ENCODE results near the gene PARVA.
A peak's percentile ranks its signal among the peaks of the same experiment; 100 is the strongest.

PARVA gene

DNA sequence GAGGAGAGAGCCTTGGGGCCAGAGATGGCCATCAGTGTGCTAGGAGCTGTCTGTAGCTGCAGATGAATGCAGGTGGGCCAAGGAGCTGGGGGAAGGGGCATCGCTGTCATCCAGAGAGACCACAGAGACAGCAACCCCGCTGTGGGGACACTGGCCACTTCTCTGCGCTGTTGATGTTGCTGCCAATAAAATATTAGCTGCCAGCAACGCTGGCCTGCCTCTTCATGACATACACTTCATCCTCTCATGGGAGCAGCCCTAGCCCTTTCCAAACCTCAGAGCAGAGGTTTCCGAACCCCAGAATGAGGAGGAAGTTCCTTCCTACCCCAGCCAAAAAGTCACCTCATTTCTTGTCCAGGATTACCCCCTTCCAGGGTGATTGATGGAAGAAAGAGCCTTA, 106.2 kb downstream of the PARVA start (continued):
- TF ChIP-seq ZC3H10 (CRISPR knock-in tag; IDR thresholded peaks at IDR 0.05) (no peak), GLIS3 (CRISPR knock-in tag; IDR thresholded peaks at IDR 0.05) (no peak)

DNA sequence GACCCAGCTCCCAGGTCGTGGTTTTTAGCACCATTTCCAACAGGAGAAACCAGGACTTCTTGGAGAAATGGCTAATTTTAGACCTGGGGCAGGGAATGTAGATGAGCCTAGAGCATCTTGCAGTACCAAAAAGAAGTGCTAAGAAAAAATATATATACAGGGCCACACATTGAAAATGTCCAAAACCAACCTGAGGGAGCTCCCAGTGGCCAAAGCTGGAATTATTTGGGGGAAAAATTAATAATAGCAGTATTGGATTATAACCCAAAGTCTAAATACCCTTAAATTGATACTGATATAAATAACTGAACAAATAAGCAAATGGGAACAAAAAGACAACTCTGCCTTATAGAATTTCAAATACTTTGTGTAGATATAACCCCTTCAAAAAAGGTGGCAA, 108.0 kb downstream of the PARVA start:
- no peak for TF ChIP-seq ARNTL (CRISPR knock-in tag; IDR thresholded peaks at IDR 0.05; ENCODE audit: borderline replicate concordance, low read depth)
- no peak for TF ChIP-seq CREB5 (CRISPR knock-in tag; IDR thresholded peaks at IDR 0.05; ENCODE audit: low read depth)
- no peak for TF ChIP-seq SNAI2 (CRISPR knock-in tag; IDR thresholded peaks at IDR 0.05)
- TF ChIP-seq ESRRG (CRISPR knock-in tag; IDR thresholded peaks at IDR 0.05): no peak
- TF ChIP-seq, protein P1, sequence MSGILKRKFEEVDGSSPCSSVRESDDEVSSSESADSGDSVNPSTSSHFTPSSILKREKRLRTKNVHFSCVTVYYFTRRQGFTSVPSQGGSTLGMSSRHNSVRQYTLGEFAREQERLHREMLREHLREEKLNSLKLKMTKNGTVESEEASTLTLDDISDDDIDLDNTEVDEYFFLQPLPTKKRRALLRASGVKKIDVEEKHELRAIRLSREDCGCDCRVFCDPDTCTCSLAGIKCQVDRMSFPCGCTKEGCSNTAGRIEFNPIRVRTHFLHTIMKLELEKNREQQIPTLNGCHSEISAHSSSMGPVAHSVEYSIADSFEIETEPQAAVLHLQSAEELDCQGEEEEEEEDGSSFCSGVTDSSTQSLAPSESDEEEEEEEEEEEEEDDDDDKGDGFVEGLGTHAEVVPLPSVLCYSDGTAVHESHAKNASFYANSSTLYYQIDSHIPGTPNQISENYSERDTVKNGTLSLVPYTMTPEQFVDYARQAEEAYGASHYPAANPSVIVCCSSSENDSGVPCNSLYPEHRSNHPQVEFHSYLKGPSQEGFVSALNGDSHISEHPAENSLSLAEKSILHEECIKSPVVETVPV (CRISPR knock-in tag; IDR thresholded peaks at IDR 0.05): no peak
- no peak for TF ChIP-seq ZC3H10 (CRISPR knock-in tag; IDR thresholded peaks at IDR 0.05)
- no peak for TF ChIP-seq OSR1 (CRISPR knock-in tag; IDR thresholded peaks at IDR 0.05)
- peak; percentile 51 for ATAC-seq

- no peak for ATAC-seq
- TF ChIP-seq, protein P1 (CRISPR knock-in tag; IDR thresholded peaks at IDR 0.05): no peak
- peak; percentile 97 for TF ChIP-seq ZFP30 (CRISPR knock-in tag; IDR thresholded peaks at IDR 0.05)
These were observed 111.9 kb downstream of the PARVA start for GRCh38 chr11:12489246-12489772.

GRCh38 chr11:12494699-12495098, 117.3 kb downstream of the PARVA start:
- ATAC-seq: peak; percentile 53
- TF ChIP-seq ISL1 (CRISPR knock-in tag; IDR thresholded peaks at IDR 0.05): 0 out of 2 replicates have a peak, but pooled peaks have one; percentile 9
- TF ChIP-seq TOX (CRISPR knock-in tag; IDR thresholded peaks at IDR 0.05; ENCODE audit: borderline replicate concordance): no peak

- ATAC-seq: no peak; the same call in 1 of the 3 replicates
- TF ChIP-seq, protein P1 (CRISPR knock-in tag; IDR thresholded peaks at IDR 0.05): no peak
- TF ChIP-seq ZC3H10 (CRISPR knock-in tag; IDR thresholded peaks at IDR 0.05) (no peak), CSDC2 (CRISPR knock-in tag; IDR thresholded peaks at IDR 0.05) (no peak), PPARA (CRISPR knock-in tag; IDR thresholded peaks at IDR 0.05; ENCODE audit: borderline replicate concordance) (no peak), ZNF70 (CRISPR knock-in tag; IDR thresholded peaks at IDR 0.05) (no peak)
- TF ChIP-seq, protein P2, sequence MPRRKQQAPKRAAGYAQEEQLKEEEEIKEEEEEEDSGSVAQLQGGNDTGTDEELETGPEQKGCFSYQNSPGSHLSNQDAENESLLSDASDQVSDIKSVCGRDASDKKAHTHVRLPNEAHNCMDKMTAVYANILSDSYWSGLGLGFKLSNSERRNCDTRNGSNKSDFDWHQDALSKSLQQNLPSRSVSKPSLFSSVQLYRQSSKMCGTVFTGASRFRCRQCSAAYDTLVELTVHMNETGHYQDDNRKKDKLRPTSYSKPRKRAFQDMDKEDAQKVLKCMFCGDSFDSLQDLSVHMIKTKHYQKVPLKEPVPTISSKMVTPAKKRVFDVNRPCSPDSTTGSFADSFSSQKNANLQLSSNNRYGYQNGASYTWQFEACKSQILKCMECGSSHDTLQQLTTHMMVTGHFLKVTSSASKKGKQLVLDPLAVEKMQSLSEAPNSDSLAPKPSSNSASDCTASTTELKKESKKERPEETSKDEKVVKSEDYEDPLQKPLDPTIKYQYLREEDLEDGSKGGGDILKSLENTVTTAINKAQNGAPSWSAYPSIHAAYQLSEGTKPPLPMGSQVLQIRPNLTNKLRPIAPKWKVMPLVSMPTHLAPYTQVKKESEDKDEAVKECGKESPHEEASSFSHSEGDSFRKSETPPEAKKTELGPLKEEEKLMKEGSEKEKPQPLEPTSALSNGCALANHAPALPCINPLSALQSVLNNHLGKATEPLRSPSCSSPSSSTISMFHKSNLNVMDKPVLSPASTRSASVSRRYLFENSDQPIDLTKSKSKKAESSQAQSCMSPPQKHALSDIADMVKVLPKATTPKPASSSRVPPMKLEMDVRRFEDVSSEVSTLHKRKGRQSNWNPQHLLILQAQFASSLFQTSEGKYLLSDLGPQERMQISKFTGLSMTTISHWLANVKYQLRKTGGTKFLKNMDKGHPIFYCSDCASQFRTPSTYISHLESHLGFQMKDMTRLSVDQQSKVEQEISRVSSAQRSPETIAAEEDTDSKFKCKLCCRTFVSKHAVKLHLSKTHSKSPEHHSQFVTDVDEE (CRISPR knock-in tag; IDR thresholded peaks at IDR 0.05): no peak
These were observed 119.0 kb downstream of the PARVA start for GRCh38 chr11:12496181-12497025.
